ENCODE results near the gene RAB15.

RAB15 gene

GRCh38 chr14:64910847-64911495, 61.2 kb downstream of the RAB15 start:
- no peak overlapping the region for H3K27ac ChIP-seq (ENCODE audit: low read length)
- H3K4me2 ChIP-seq (ENCODE audit: low read depth, low read length), result no peak overlapping the region
- H3K79me2 ChIP-seq (ENCODE audit: low read length), result peaks cover 18% of the 10 kb centered on the region
- no peak overlapping the region for H2AFZ ChIP-seq (ENCODE audit: low read length)
- no peak overlapping the region for H3K4me3 ChIP-seq (ENCODE audit: low read length)
- no peak for DNase-seq
- no peaks in the 10 kb centered on the region for H4K20me1 ChIP-seq (ENCODE audit: insufficient read depth, low read length)
- TF ChIP-seq EZH2phosphoT487 (IDR thresholded peaks at IDR 0.05; ENCODE audit: low read length), result no peak
- TF ChIP-seq EZH2 (optimal IDR thresholded peaks at IDR 0.05; ENCODE audit: low read depth, low read length), result no peak
- TF ChIP-seq CTCF (IDR thresholded peaks at IDR 0.05; ENCODE audit: low read length), result peak; percentile 25; the same call in 1 of the 2 replicates
- peaks cover 10% of the 10 kb centered on the region; the same call in 1 of the 2 replicates for H3K4me1 ChIP-seq (ENCODE audit: low read length)
- no peaks in the 10 kb centered on the region for H3K36me3 ChIP-seq (replicated peaks; ENCODE audit: insufficient read depth, low read length)
- no peak overlapping the region for H3K9ac ChIP-seq (ENCODE audit: low read length)
- H3F3A ChIP-seq (ENCODE audit: insufficient read depth, low read length), result no peaks in the 10 kb centered on the region
- no peaks in the 10 kb centered on the region for H3K9me3 ChIP-seq (replicated peaks; ENCODE audit: insufficient read depth, low read length)
- no peaks in the 10 kb centered on the region for H3K9me2 ChIP-seq (replicated peaks; ENCODE audit: insufficient read depth, low read length)
- no peaks in the 10 kb centered on the region for H3K27me3 ChIP-seq (replicated peaks; ENCODE audit: insufficient read depth, low read length)

- H4K20me1 ChIP-seq (ENCODE audit: insufficient read depth, low read length), result no peaks in the 10 kb centered on the region
Observed at GRCh38 chr14:64906022-64906421, 66.1 kb downstream of the RAB15 start.

GRCh38 chr14:64899958-64900357, 72.2 kb downstream of the RAB15 start:
- H3K4me3 ChIP-seq (ENCODE audit: low read length), result no peak overlapping the region
- H3K9me3 ChIP-seq (replicated peaks; ENCODE audit: insufficient read depth, low read length), result no peaks in the 10 kb centered on the region
- no peak overlapping the region for H3K4me2 ChIP-seq (ENCODE audit: low read depth, low read length)
- no peak overlapping the region for H3K27ac ChIP-seq (ENCODE audit: low read length)
- no peaks in the 10 kb centered on the region for H3K27me3 ChIP-seq (replicated peaks; ENCODE audit: insufficient read depth, low read length)
- H4K20me1 ChIP-seq (ENCODE audit: insufficient read depth, low read length), result no peaks in the 10 kb centered on the region
- TF ChIP-seq EZH2phosphoT487 (IDR thresholded peaks at IDR 0.05; ENCODE audit: low read length) (no peak), EZH2 (optimal IDR thresholded peaks at IDR 0.05; ENCODE audit: low read depth, low read length) (no peak), CTCF (IDR thresholded peaks at IDR 0.05; ENCODE audit: low read length) (no peak)
- no peaks in the 10 kb centered on the region for H3F3A ChIP-seq (ENCODE audit: insufficient read depth, low read length)
- no peak overlapping the region for H2AFZ ChIP-seq (ENCODE audit: low read length)
- DNase-seq, result no peak
- no peak overlapping the region for H3K9ac ChIP-seq (ENCODE audit: low read length)
- no peaks in the 10 kb centered on the region for H3K4me1 ChIP-seq (ENCODE audit: low read length)
- H3K36me3 ChIP-seq (replicated peaks; ENCODE audit: insufficient read depth, low read length), result no peaks in the 10 kb centered on the region
- no peaks in the 10 kb centered on the region for H3K79me2 ChIP-seq (ENCODE audit: low read length)
- no peaks in the 10 kb centered on the region for H3K9me2 ChIP-seq (replicated peaks; ENCODE audit: insufficient read depth, low read length)

More at GRCh38 chr14:64906022-64906421, 66.1 kb downstream of the RAB15 start:
- TF ChIP-seq EZH2 (optimal IDR thresholded peaks at IDR 0.05; ENCODE audit: low read depth, low read length) (no peak), EZH2phosphoT487 (IDR thresholded peaks at IDR 0.05; ENCODE audit: low read length) (no peak), CTCF (IDR thresholded peaks at IDR 0.05; ENCODE audit: low read length) (no peak)
- Histone ChIP-seq H3K27me3 (replicated peaks; ENCODE audit: insufficient read depth, low read length) (no peaks in the 10 kb centered on the region), H2AFZ (ENCODE audit: low read length) (no peak overlapping the region), H3F3A (ENCODE audit: insufficient read depth, low read length) (no peaks in the 10 kb centered on the region), H3K36me3 (replicated peaks; ENCODE audit: insufficient read depth, low read length) (no peaks in the 10 kb centered on the region), H3K4me3 (ENCODE audit: low read length) (no peak overlapping the region), H3K9ac (ENCODE audit: low read length) (no peak overlapping the region), H3K9me3 (replicated peaks; ENCODE audit: insufficient read depth, low read length) (no peaks in the 10 kb centered on the region), H3K4me2 (ENCODE audit: low read depth, low read length) (no peak overlapping the region), H3K79me2 (ENCODE audit: low read length) (no peaks in the 10 kb centered on the region), H3K27ac (ENCODE audit: low read length) (no peak overlapping the region), H3K4me1 (ENCODE audit: low read length) (no peaks in the 10 kb centered on the region), H3K9me2 (replicated peaks; ENCODE audit: insufficient read depth, low read length) (no peaks in the 10 kb centered on the region)
- DNase-seq, result no peak
